HG03378 (cell line): ENCODE data around the gene RNF13.

Experiments
- ATAC-seq: cut with Tn5 transposase; IDR thresholded peaks from one replicate; pipeline ENCODE4 v1.9.1; 2021; ENCODE audit warnings: mild to moderate bottlenecking, moderate library complexity; ENCODE audit not compliant: unreplicated experiment

RNF13 gene, protein sequence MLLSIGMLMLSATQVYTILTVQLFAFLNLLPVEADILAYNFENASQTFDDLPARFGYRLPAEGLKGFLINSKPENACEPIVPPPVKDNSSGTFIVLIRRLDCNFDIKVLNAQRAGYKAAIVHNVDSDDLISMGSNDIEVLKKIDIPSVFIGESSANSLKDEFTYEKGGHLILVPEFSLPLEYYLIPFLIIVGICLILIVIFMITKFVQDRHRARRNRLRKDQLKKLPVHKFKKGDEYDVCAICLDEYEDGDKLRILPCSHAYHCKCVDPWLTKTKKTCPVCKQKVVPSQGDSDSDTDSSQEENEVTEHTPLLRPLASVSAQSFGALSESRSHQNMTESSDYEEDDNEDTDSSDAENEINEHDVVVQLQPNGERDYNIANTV

DNA sequence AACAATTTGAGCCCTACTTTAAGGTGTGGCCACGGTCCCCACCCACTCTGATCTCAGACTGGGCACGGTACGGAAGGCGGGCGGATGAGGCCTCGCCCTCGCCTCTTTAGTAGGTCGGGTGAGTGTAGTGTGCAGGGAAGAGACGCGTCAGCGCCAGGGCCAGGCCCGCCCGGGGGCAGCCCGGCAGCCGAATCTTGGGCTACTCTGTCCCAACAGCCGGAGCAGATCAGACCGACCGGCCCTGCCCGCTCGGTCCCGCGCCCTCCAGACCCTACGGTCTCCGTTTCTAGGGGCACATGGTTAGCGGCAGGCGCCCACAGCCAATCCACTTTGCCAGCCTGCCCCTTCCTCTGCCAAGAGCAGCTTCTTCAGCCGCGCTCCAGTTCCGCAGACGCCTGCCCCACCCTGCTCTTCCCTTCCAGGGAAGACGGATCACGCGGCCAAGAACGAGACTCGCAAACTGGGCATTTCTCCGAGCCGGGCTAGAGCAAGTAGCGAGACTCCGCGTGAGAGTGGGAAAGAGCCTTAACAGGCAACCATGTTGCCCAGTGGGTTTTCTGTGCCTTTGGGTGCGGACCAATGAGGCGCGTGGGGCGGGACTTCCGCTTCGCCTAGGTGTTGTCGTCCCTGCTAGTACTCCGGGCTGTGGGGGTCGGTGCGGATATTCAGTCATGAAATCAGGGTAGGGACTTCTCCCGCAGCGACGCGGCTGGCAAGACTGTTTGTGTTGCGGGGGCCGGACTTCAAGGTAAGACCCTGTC lies at the start of gene RNF13:
RNF13 (plus strand) TSS at position 610 of the 761 bp plus-strand sequence. CDS start 32,812 bp downstream, outside the sequence.
- ATAC-seq: peak; percentile 86

DNA sequence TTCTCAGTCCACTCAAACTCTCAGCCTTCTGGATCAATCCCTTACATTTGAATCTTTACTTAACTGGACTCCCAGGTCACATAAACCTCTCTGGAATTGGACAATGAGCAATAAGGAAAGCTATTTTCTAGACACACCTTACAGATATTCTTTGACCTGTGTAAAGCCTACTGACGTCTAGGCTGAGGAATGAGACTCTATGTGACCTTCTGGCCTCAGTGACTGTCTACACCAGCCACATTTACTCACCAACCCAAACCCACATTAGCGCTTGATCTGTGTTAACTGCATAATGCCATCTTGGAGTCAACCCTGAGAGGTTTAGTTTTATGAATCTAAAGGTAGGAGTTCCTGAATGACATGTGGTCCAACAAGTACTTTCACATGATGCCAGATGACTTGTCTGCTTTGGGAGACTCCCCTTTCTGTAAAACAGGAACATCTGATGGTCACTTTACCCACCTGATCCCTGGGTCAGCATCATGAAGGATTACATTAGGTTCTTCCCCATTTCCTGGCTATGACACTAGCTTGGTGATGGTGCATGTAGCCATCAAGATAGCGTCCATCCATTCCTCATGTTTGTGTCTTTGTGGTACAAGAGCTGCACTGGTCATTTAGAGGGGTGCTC lies 49.3 kb upstream of the RNF13 start:
- ATAC-seq: no peak

DNA sequence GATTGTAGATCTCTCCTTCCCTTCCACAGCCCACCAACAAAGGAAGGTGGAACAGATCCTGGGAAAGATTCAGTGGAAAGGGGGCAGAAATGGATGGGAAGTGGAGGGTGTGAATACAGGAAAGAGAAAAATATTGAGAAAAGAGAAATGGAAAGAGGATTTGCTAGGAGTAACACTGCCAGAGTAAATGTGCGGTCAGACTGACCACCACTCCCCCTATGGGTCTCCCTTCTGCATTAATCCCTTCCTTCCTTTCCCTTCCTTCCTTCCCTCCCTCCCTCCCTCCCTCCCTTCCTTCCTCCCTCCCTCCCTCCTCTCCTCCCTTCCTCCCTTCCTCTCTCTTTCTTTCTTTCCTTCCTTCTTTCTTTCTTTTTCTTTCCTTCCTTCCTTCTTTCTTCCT lies 48.7 kb upstream of the RNF13 start:
- ATAC-seq: no peak

DNA sequence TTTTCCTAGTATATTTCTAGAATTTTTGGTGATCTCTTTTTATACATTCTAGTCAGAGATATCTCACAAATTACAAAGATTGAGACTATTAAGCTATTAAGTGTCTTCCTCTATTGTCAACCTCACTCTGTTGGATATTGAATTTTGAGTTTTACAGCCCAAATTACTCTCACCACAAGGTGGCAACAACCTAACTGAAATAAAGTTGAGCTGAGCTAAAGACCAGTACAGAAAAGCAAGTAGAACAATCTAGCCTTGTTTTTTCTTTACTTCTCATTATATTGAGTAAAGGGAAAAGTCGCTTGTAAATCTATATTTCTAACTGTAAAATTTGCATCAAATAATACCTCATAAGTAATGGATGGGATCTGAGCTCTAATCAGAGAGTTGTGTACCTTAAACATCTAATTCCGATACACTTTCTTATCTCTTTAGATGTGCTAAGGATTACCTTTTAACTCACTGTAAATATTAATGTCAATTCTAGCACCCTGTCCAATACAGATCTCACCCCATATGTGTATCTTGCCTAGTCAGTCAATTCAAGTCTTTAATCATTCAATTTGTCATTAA lies 47.2 kb upstream of the RNF13 start:
- no peak for ATAC-seq

DNA sequence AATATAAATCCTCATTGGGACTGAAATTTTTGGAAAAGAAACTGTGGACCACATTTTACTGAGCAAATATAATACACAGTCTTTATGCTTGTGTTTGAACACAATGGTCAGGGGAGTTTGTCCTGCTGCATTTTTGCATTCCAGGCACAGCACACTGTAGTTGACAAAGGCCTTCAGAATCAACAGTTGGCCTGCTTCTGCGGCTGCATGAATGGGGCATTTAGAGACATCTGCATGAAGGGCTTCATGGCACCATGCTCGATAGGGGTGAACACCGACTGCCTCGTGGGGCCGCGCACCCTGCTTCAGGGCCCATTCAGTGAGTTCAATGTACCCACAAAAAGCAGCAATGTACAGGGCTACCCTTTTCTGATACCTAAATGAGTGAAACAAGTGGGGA lies 45.3 kb upstream of the RNF13 start:
- no peak for ATAC-seq

DNA sequence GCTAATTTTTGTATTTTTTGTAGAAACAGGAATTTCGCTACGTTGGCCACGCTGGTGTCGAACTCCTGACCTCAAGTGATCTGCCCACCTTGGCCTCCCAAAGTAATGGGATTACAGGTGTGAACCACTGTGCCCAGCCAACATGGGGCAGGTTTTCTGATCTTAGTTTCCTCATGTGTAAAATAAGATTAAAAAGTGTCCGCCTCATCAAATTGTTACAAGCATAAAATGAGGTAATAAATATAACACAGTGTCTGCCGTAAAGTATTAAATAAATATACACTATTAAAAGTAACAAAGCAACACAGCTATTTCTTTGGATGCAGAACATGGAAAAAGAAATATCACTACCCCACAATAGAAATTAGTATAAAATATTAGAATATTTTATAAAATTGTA lies 44.3 kb upstream of the RNF13 start:
- no peak for ATAC-seq

DNA sequence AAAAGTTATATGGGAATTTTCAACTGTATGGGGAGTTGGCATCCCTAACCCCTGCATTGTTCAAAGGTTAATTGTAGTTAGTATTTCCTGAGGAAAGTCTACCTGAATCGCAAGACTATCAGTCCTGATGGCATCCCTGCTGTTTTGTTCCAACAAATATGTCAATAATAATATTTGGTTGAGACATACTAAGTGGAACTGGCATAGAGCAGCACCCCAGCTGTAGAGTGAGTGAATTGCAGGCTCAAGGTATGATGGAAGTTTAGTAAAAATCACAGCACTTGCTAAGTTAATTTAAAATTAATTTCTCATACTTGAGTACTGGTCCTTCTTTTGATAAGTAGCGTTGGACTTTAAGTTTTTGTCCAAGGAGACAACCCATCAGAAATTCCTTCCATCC lies 42.8 kb upstream of the RNF13 start:
- no peak for ATAC-seq

DNA sequence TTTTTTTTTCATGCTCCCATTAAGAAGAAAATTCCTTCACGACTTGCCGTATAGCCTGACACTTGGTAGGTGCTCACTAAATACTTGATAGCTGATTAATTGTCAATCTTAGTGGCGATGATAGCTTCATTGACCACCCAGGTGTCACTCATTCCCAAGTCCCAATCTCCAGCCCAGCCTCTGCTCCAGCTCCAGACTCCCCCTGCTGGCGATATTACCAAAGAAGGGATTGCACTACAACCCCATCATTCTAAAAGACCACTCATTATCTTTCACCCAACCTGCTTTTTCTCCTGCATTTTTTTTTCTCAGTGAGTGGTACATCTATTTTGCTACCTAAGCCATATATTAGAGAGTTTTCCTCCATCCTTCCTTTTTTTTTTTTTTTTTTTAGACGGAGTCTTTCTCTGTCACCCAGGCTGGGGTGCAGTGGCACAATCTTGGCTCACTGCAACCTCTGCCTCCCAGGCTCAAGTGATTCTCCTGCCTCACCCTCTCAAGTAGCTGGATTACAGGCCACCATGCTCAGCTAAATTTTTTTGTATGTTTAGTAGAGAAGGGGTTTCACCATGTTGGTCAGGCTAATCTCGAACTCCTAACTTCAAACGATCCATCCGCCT lies 41.3 kb upstream of the RNF13 start:
- peak; percentile 63 for ATAC-seq

DNA sequence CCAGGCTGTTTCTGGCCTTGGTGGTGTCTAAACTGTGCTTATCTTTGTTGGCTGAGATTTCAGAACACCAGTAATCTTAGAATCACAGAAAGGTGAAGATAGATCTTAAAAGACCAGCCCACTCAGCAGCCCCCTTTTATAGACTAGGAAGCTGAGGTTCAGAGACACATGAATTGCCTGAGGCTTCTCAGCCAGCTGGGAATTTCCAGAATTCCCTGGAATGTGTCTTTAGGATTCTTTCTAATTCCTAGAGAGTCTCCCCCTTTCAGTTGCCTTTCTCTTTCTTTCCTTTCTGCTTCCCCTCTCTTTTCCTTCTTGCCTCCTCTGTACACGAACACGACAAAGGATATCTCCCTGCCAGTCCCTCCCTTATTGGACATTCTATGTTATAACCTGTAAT lies 40.2 kb upstream of the RNF13 start:
- ATAC-seq: no peak

DNA sequence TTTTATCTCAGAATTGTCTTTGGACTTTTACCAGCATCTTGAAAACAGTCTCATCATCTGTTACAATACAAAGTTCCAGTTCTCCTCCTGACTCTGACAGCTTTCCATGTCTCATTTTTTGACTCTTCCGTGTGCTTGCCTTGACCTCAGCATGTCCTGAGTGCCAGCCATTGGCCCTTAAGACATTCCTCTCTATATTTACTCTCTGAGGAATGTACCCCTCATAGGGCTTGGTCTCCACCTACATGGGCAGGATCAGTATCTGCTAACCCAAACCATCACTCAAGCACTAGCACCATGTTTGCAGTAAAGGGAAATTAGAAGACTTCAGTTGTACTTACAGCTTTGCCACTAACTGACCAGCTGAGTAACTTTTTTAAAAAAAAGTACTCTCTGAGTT lies 36.8 kb upstream of the RNF13 start:
- ATAC-seq: no peak

DNA sequence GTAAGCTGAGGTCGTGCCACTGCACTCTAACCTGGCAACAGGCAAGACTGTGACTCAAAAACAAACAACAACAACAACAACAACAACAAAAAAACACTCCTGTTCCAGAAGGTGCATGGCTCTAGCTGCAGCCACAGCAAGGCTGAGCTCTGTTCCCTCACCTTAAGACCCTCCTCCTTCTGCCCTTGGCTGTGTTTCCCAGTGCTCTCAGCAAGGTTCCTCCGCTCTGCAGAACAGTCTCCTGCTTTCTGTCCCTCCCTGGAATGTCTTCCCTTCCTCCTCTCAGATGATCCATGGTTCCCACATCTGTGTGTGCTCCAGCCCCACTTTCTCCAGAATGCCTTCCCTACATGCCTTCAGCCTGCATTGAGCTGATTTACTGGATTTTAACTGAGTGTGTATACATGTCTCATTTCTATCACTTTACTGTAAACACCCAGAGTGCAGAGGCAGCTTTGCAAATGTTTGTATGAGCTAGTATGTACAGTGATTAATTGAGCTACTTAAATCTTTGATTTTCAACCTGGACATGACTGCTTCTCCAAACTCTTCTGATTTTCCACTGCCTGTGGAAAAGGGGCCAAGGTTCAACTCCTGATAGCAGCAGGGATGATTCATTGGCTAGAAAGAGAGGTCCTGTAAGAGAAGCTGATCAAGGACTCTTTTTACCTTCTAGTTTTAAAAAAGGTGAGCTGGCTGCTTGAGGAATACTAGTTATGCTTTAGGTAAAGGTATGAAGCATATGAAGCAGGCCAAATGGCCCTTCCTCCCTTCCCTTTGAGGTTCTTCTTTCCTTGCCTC lies 35.4 kb upstream of the RNF13 start:
- no peak for ATAC-seq

DNA sequence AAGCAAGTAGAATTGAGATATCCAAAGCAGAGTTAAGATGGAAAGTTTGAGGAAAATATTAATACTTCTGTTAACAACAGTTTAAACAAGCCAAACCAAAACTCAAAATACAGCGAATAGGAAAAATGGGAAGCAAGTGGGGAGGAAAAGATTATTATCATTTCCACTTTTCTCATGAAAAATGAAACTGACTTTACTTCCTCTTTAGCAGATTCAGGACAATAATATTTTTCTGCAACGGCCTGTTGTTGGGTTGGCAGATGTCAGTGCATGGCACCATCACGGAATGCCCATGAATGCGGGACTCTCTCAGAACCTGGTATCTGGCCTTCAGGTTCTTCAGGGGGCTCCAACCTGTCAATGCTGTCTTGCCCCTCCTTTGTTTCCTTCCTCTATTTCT lies 31.8 kb upstream of the RNF13 start:
- ATAC-seq: no peak

DNA sequence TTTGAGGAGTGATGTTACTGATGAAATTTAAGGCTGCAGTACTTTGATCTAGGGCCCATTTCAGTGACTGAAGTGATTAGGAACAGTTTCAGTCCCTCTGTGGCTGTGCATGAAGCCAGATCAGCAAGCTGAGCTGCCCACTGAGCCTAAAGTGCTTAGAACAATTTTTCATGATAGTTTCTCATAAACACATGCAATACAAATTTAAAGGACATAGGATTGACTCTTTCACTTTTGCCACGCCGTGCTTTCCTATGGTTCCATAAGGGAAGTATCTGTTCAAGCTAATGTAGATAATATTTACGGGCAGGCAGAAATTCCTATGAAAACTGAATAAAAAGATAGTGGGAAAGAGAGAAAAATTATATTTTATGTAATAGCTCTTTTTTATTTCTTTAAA lies 31.3 kb upstream of the RNF13 start:
- ATAC-seq: no peak

DNA sequence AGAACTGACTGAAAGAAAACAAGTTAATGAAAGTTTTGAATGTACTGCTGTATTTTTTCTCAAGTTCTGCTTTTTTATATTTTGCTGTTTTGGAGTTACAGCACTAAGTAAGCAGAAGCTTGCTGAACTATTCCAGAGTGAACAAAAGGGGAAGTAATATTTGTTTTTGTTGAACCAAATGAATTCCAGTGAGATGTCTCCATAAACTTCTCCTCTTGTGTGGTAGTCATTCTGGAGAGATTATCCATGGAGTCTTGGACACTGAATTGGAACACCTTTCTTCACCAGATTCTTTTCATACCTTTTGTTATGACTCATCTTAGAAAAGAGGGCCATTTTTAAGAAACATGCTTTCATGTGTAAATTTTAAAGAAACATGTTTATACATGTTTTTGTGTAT lies 29.4 kb upstream of the RNF13 start:
- ATAC-seq: no peak

DNA sequence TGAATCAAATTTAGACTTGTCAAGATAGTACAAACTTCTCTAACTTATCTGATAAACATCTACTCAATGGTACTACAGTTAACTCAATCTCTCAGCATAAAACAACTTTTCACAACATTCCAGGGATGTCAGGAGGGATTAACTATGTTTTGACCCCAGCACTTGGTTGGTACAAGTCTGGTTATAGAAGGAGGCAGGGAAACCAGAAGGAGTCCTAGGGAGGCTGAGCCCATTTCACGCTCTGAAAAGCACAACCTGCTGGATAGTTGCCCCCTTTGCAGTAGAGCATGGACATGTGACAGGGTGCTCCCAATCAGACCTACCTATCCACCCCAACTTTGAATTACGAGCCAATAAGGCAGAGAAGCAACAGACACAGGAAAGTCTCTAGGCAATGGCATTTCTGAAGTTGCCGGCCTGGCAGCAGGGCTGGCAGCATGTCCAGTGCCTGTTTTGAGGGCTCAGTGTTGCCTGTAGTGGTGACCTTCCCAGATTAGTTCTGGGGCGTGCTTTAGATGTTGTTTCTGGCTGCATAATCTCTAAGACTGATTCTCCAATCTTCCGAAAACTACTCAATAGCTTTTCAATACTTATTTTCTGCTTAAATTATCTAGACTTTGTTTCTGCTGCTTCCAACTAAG lies 28.8 kb upstream of the RNF13 start:
- no peak for ATAC-seq

DNA sequence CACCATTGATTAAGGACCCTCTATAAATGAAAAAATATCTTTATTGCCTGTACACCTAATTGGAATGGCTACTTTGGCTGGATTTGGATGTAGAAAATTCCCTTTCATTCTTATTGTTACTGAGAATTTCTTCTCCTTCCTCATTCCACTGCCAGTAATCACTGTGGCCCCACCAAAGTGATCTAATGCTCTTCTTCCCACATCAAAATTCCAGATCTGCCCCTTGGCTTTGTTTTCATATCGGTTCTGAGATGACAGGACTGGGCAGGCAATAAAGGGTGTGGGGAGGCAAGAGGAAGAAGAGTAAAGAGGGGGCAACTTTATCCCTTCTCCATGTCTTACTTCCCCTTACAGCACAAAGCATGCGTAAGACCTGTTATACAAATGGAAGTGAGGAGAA lies 22.7 kb upstream of the RNF13 start:
- no peak for ATAC-seq

DNA sequence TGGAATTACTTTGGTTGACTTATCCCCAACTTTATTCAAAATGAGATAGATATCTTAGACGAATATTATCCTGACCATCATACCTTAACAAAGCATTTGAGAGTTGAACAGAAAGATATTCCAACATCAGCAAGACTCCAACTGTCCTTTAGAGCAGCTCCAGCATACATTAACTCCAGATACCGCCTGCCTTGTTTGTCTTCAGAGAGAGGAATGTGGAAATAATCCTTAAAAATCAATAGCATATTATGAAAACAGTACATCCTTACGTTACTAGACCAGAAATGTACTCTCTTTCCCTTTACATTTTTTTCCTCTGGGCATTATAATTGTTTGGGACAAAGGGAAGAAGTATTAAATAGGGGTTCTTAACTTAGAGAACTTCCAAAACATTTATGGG lies 22.3 kb upstream of the RNF13 start:
- no peak for ATAC-seq

DNA sequence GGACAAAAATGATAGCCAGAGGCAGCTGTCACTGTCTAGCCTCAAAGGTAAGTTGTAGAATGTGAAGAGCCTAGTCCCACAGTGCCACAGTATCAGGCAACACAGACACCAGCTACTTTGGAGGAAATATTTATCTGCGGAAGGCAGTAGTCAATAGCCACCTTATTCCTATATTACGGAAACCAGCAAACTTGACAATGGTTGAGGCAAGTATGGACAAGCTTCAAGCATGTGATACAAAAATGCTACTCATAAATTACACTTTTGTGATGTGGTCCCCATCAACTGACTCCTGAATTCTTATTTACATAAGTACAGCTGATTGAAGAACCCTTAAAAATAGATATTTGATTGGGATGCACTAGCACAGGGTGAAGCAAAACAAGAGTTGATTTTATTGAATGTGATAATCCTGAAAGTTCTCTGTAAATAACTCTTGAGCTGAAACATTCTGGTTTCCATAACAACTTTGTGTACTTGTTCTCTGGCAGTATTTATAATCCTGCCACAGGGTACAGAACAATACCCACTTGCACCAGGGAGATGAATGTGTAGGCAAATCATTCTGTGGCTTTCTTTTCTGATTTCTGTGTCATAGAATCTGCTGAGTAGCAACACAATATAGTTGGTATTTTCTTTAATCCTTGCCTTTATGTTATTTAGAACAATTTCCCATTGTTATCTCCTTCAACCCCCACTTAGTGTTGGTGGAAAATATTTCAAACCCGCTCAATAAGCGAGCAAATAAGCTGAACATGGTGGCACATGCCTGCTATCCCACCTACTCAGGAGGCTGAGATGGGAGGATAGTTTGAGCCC lies 20.4 kb upstream of the RNF13 start, which contains the start of gene ANKUB1:
ANKUB1 (minus strand) TSS at position 103 of the 819 bp plus-strand sequence. CDS start 188 bp downstream, outside the sequence.
- no peak for ATAC-seq

DNA sequence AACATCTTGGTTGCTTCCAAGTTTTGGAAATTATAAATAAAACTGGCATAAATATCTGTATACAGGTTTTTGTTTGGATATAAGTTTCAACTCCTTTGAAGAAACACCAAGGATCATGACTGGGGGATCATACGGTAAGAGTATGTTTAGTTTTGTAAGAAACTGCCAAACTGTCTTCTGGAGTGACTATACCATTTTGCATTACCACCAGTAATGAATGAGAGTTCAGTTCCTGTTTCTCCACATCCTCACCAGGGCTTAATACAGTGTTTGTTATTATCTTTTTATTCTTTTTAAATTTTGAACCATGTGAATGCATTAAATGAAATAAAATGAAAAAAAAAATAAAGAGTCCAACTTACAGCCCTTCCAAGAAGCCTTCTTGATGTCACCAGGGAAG lies 17.0 kb upstream of the RNF13 start:
- ATAC-seq: no peak
